GM21528 (cell line): ENCODE results near the gene C7orf33.
"Not testable (repeated sequence)": the region's sequence is repeated elsewhere in the genome, so short reads cannot be mapped to it uniquely, and the experiment has no call there.

ENCODE experiments used
- ATAC-seq: cut with Tn5 transposase; IDR thresholded peaks from one replicate; pipeline ENCODE4 v1.9.1; 2021; ENCODE audit warnings: mild to moderate bottlenecking, moderate library complexity; ENCODE audit not compliant: unreplicated experiment, low FRiP score

The C7orf33 gene

DNA sequence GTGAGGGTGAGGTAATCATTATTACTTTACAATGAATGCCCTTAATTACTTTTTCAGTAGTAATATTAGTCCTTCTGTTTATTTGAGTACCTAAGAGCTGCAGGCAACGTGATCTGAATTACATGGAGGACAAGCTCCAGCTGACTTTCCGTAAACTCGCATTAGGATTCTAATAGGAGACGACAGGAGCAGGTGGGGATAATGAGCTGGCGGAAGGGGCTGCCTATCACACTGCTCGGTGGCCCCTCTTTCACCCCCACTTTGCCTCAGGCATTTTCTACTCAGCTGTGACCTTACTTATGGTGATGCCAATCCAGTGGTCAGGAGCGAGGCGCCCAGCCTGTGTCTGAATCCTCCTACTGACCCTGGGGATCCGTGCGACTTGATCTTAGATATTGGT, at the start of gene C7orf33:
C7orf33 (plus strand) TSS at position 296 of the 400 bp plus-strand sequence. CDS start 160 bp downstream, outside the sequence.
- ATAC-seq: no peak

GRCh38 chr7:148541891-148542504, 48.6 kb upstream of the C7orf33 start:
- no peak for ATAC-seq

DNA sequence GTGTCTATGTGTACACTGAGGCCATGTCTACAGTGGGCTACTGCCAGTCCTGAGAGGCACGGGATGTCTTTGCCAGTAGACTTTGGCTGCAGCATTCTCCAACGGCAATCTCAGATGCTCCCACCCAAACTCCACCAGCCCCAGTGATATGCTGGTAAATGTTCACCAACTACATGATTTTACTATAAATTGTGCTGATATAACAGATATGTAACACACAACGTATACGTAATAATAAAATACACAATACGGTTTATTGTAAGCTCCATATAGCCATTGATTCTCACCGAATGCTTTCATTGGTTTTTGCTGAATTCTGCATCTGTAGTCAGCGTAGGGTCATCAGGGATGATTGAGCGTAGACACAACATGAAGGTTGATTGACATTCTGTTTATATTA, 47.3 kb upstream of the C7orf33 start:
- no peak for ATAC-seq

- no peak for ATAC-seq
Measured at GRCh38 chr7:148545172-148545571, 45.4 kb upstream of the C7orf33 start.

DNA sequence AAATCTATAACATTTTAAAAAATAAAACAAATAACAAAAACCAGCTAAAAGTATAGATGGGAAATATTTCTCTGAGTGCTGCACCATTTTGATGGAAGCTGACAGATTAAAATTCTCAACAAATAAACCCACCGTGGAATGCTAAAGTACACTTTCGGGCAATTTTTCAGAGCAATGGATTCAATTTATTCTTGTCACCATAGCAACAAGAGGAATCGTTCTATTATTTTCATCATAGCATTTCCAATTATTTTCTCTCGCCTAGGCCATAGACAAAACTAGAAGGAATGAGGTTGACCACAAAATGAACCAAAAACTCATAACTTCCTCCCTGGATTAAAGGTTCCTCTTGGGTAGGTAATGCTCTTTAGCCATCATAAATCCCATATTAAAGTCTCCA, 44.6 kb upstream of the C7orf33 start:
- no peak for ATAC-seq

DNA sequence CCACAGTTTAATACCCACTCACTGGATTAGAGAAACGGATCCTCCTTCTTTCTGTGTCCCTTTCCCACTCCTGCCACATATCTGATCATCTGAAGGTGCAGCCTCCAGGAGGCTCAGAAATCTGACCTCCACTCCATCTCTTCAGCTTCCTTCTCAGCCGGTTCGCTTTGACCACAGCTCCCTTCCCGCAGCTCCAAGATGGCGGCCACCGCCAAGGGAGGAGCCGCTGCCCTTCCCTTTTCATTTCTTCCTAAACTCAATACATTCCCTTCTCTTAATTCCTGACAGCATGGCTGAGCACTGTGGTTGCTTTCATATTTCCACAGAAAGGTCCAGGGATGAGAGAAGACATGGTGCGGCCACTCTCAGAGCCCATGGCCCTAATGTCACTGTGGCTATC, 43.7 kb upstream of the C7orf33 start:
- ATAC-seq: no peak

- ATAC-seq: no peak
Measured at GRCh38 chr7:148547951-148548350, 42.6 kb upstream of the C7orf33 start.

- ATAC-seq: no peak
Measured at GRCh38 chr7:148553979-148554378, 36.6 kb upstream of the C7orf33 start.

DNA sequence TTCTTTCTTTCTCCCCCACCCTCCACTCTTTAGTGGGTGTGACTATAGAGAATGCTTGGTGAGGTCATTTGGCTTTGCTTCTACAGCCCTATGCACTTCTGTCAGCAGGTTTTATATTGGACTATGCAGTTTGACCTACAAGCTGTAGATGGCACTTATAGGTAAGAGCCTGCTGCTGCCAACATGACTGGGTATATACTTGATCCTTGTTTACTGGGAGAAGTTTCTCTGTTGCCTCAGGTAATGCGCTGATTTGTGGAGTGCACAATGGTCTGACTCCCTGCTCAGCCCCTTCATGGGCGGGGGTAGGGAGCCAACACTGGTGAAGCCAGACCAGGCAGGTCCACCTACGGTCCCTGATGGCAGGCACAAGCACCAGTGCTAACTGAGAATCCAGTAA, 33.7 kb upstream of the C7orf33 start:
- ATAC-seq: no peak

DNA sequence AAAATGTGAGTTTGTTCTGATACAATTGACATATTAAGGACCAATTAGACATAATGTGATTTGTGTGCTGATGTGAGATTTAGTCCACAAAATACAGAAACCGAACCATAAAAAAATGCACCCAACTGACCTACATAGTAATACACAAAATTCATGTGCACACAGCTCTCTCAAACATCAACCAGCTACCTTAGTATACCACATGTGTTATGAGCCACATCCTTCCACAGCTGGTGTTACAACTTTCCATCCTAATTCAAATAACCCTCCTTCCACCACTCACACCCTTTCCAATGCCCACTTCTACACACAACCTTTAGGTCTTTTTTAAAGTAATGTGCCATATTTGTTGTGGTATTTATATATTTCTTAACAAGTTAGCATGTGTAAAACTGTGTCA, 31.7 kb upstream of the C7orf33 start:
- no peak for ATAC-seq

GRCh38 chr7:148561099-148561498, 29.5 kb upstream of the C7orf33 start:
- ATAC-seq: no peak

DNA sequence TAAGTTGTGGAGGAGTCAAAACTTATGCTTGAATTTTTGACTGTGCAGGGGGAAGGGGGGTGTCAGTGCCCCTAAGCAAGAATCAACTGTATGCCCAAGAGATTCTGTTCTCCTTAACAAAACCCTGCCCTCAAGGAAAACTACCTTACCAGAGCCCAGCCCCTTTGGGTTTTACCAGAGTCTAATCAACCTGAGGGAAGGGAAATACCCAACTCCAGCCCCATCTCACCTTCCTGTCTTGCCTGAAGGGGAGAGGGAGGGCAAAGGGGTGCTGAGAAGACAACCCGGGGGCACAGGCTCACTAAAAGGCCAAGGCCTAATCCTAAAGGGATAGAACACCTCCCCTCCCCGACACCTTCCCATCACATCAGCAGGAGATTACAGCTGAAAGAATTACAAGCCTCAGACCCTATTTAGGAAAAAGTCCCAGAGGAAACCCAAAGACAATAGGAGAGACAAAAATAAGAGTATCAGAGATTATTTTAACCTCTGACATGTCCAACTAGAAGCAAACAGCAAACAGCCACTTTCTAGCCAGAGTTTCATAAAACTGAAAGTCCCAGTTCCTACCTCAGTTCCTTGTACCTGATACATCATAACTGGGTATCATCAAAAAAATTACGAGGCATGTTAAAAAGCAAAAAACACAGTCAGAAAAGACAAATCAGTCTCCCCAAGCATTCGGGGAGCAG, 26.8 kb upstream of the C7orf33 start:
- peak; percentile 44 for ATAC-seq

DNA sequence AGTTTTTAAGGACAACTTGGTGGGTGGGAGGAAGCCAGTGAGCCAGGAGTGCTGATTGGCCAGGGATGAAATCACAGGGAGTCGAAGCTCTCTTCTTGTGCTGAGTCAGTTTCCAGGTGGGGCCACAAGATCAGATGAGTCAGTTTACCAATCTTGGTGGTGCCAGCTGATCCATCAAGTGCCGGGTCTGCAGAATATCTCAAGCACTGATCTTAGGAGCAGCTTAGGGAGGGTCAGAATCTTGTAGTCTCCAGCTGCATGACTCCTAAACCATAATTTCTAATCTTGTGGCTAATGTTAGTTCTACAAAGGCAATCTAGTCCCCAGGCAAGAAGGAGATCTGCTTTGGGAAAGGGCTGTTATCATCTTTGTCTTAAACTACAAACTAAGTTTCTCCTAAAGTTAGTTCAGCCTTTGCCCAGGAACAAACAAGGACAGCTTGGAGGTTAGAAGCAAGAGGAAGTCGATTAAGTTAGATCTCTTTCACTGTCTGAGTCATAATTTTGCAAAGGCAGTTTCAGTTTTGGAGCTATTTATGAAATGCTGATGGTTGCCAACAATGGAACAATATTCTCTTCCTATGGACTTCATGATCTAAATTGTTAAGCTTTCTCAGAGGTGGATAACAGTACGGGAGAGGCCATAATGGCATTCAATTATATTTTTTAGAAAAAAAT, 26.2 kb upstream of the C7orf33 start:
- ATAC-seq: peak; percentile 85

- no peak for ATAC-seq
Measured at GRCh38 chr7:148566736-148567135, 23.8 kb upstream of the C7orf33 start.

DNA sequence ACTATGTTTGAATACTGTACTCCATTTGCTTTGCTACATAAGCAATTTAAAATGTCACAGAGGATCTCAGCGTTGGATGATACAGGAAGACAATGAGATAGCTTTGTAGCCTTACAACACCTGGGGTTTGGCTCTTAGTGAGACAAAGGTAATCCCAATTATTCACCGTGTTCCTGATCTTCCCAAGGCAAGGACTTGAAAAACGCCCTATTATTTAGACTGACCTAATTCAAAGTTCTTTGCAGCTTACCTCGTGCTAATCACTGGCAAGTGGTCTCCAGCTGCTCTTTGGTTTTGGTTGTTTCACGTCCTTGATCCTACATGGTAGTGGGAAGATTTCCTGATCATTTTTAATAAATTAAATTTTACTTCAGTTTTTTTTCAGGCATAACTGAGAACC, 23.0 kb upstream of the C7orf33 start:
- no peak for ATAC-seq

DNA sequence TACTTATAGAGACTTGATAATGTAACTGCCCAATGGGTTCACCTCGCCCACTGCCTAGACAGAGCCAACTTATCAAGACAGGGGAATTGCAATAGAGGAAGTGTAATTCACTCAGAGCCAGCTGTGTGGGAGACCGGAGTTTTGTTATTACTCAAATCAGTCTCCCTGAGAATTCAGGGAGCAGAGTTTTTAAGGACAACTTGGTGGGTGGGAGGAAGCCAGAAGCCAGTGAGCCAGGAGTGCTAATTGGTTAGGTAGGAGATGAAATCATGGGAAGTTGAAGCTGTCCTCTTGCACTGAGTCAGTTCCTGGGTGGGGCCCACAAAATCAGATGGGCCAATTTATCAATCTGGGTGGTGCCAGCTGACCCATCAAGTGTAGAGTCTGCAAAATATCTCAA, 20.1 kb upstream of the C7orf33 start:
- ATAC-seq: no peak

GRCh38 chr7:148570973-148571372, 19.6 kb upstream of the C7orf33 start:
- ATAC-seq: not testable (repeated sequence)

- no peak for ATAC-seq
Measured at GRCh38 chr7:148571381-148571780, 19.2 kb upstream of the C7orf33 start.

GRCh38 chr7:148572067-148572522, 18.5 kb upstream of the C7orf33 start:
- no peak for ATAC-seq

DNA sequence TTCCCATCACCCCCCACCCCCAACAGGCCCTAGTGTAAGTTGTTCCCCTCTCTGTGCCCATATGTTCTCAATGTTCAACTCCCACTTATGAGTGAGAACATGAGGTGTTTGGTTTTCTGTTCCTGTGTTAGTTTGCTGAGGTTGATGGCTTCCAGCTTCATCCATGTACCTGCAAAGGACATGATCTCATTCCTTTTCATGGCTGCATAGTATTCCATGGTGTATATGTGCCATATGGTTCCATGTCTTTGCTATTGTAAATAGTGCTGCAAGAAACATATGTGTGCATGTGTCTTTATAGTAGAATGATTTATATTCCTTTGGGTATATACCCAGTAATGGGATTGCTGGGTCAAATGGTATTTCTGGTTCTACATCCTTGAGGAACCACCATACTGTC, 17.0 kb upstream of the C7orf33 start:
- not testable (repeated sequence) for ATAC-seq

DNA sequence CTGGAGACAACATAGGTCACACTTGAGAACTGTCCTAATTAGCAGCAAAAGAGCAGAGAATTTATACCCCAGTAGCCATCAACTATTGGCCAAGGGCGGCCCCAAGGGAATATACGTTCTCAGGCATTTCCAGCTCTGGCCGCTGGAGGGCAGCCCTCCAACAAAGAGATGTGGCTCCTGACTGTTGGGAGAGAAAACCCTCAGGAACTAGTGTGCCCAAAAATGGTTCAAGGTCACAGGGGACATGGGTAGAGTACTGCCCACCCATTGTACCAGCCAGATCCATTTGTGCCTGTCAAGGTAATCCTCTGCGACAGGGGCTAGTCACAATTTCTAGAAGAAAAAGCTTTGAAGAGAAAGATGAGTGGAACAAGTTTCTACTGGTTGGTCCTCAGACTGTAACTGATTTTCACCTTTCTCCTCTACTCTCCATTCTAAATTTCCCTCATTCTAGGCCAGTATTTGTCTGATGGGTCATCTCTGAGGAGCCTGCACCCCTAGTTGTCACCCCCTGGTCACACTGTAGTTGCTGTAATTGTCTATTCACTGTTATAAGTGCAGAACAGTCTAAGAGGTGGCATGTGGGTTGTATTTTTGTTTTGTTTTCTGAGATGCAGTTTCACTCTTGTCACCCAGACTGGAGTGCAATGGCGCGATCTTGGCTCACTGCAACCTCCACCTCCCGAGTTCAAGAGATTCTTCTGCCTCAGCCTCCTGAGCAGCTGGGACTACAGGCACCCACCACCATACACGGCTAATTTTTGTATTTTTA, 14.7 kb upstream of the C7orf33 start:
- ATAC-seq: peak; percentile 72
